Duodenal mucosa (tissue), 2 donors: ENCODE results near the gene SLC35F4.

Experiments used
- H3K27ac ChIP-seq: one replicate; pipeline ENCODE4 v1.7.0; 2013; ENCODE audit warnings: low read depth, low read length
- H3K27me3 ChIP-seq, 2 donors: one replicate each; pipeline ENCODE4 v1.7.0; 2013; ENCODE audit warnings: low read length in 2 of 2, control low read depth in 1 of 2; ENCODE audit not compliant: insufficient read depth in 2 of 2, control insufficient read depth in 1 of 2
- H3K36me3 ChIP-seq, 2 donors: one replicate each; pipeline ENCODE4 v1.7.0; 2013; ENCODE audit warnings: low read length in 2 of 2, control low read depth in 1 of 2; ENCODE audit not compliant: insufficient read depth in 2 of 2, control insufficient read depth in 1 of 2
- H3K4me1 ChIP-seq, 2 donors: one replicate each; pipeline ENCODE4 v1.7.0; 2013; ENCODE audit warnings: low read length in 2 of 2, control low read depth in 1 of 2; ENCODE audit not compliant: insufficient read depth in 2 of 2, control insufficient read depth in 1 of 2
- H3K4me3 ChIP-seq, 2 donors: one replicate each; pipeline ENCODE4 v1.7.0; 2013; ENCODE audit warnings: low read length in 2 of 2, low read depth in 1 of 2
- H3K9ac ChIP-seq, 2 donors: one replicate each; pipeline ENCODE4 v1.7.0; 2013; ENCODE audit warnings: low read length in 2 of 2, low read depth in 1 of 2
- H3K9me3 ChIP-seq, 2 donors: one replicate each; pipeline ENCODE4 v1.7.0; 2013; ENCODE audit warnings: low read length in 2 of 2, control low read depth in 1 of 2; ENCODE audit not compliant: control insufficient read depth in 1 of 2

The SLC35F4 gene

DNA sequence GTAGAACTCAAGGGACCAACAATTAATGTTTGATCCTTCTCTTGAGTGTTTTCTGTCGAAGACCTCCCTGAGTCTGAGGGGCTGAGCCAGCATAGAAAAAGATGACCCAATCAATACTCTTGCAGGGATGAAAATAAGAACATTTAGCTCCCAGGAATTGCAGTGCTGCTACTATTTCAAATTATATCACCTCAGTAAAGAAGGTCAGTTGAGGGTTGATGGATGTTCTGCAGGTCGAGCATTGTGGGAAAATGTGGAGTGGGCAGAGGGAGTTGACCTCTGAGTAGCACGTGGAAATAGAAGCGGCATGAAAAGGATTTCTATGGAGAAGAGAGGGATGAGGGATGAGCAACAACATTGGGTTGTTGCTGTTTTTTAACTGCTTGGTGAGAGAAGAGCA lies 297.3 kb downstream of the SLC35F4 start:
- Histone ChIP-seq H3K9me3 (no peaks in the 10 kb centered on the region), H3K4me3 (no peak overlapping the region), H3K27ac (no peak overlapping the region), H3K36me3 (no peaks in the 10 kb centered on the region), H3K4me1 (no peaks in the 10 kb centered on the region), H3K9ac (no peak overlapping the region), H3K27me3 (no peaks in the 10 kb centered on the region)

DNA sequence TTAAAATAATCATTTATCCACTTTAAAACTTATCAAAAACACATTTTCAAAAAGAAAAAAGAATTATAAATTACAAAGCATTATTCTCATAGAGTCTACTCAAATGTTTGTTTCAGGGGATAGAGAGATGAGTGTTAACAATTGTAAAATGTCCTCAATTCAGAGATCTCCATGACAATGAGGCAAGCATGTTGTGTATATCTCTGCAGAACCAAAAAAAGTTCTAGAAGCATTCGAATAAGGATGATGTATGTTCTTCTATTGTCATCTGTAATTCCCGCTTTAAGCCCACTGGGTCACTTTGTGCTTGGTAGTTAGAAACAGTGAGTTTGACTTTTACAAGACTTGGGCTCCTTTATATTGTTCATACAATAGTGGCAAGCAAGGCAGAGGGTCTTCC lies 298.7 kb downstream of the SLC35F4 start:
- no peaks in the 10 kb centered on the region for H3K4me1 ChIP-seq
- no peaks in the 10 kb centered on the region for H3K9me3 ChIP-seq
- H3K4me3 ChIP-seq: no peak overlapping the region
- H3K27ac ChIP-seq: no peak overlapping the region
- H3K27me3 ChIP-seq: no peaks in the 10 kb centered on the region
- H3K9ac ChIP-seq: no peak overlapping the region
- H3K36me3 ChIP-seq: no peaks in the 10 kb centered on the region

DNA sequence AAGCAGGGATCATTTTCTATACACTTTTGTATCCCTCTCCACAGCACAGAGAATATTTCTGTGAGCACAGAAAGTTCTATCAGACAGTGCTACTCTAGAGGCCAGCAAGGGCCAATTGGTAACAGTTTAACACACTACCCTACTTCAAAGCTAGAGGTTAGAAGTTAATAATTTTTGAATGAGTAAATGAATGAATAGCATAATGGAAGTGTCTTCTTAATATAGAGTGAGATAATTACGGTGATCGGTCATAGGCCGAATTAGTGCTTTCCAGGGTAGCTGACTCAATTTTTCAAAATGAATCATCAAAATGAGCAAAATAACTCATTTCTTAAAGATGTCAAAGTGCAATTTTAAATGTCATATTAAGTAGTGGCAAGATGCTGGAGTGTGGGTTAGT lies 305.2 kb downstream of the SLC35F4 start:
- Histone ChIP-seq H3K9ac (no peak overlapping the region), H3K27me3 (no peaks in the 10 kb centered on the region), H3K27ac (no peak overlapping the region), H3K4me1 (no peaks in the 10 kb centered on the region), H3K4me3 (no peak overlapping the region), H3K9me3 (no peaks in the 10 kb centered on the region), H3K36me3 (no peaks in the 10 kb centered on the region)

DNA sequence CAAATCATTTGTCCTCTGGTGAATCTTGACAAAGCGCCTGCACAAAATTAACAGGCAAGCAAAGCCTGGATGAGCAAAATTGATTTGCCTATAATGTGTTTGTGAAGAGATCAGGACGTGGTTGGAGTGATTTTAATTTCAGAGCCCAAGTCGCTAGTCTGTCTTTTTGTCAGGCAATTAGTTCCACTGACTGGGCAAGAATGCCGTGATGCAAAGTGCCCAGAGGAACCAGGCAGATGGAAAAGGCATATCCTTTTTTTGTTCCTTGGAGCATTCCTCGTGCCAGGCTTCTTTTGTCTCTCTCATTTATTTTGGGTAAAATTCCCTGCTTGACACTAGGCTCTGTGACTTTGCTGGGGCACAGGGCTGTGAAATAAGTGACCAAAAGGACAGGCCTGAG lies 306.3 kb downstream of the SLC35F4 start:
- H3K9me3 ChIP-seq: no peaks in the 10 kb centered on the region
- H3K4me1 ChIP-seq: no peaks in the 10 kb centered on the region
- H3K36me3 ChIP-seq: no peaks in the 10 kb centered on the region
- H3K27ac ChIP-seq: no peak overlapping the region
- H3K4me3 ChIP-seq: no peak overlapping the region
- H3K27me3 ChIP-seq: no peaks in the 10 kb centered on the region
- no peak overlapping the region for H3K9ac ChIP-seq

DNA sequence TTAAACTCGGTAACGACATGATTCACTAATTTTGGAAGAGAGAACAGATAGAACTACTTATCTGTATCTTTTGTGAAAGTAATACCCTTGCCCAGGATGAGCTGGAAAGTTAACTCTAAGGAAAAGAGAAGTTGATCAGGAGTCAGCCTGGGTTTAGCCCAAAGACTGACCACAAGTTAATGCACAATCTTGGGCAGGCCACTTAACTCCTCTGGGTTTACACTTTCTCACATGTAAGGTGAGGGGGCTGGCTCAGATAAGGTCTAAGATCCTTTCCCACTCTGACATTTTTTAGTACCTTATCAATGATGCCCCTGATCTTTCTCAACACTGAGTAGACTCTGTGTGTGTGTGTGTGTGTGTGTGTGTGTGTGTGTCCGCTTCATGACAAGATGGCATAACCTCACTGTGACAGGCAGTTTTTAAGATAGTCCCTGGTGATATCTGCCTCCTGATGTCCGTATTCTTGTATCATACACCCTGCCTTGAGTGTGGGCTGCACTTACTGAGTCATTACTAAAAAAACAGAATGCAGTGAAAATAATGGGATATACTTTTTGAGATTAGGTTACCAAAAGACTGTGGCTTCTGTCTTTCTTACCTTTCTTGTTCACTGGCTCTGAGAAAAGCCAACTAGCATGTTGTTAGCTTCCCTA lies 316.0 kb downstream of the SLC35F4 start:
- H3K4me1 ChIP-seq: no peaks in the 10 kb centered on the region
- no peak overlapping the region for H3K27ac ChIP-seq
- H3K9ac ChIP-seq: no peak overlapping the region
- H3K27me3 ChIP-seq: no peaks in the 10 kb centered on the region
- peaks cover 0 to 6% of the 10 kb centered on the region in 2 donors for H3K9me3 ChIP-seq
- no peak overlapping the region for H3K4me3 ChIP-seq
- no peaks in the 10 kb centered on the region for H3K36me3 ChIP-seq

DNA sequence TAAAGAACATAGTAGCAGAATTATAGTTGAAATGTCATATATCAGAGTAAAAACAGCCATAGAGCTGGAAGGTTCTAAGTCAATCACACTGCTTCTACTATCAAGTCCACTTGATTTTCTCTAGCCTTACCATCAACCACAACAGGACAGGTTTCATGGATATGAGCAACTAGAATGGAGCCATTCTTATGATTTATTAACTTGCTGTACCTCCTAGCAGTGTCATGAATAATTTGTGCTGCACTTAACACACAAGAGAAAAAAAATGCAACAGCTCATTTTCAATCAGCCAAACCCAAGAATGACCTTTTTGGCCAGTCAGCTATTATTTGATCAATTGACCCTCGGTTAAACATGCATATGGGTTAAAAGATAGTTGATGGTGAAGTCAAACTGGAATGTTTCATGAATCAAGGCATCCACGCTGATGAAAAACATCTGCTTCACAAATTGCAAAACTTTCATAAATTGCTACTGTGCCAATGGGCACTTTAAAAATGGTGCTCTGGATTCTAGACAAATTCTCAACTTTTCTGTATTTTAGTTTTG lies 316.8 kb downstream of the SLC35F4 start:
- peaks cover 0 to 10% of the 10 kb centered on the region in 2 donors for H3K9me3 ChIP-seq
- no peak overlapping the region for H3K9ac ChIP-seq
- H3K4me3 ChIP-seq: no peak overlapping the region
- H3K27me3 ChIP-seq: no peaks in the 10 kb centered on the region
- no peaks in the 10 kb centered on the region for H3K36me3 ChIP-seq
- no peaks in the 10 kb centered on the region for H3K4me1 ChIP-seq
- no peak overlapping the region for H3K27ac ChIP-seq

DNA sequence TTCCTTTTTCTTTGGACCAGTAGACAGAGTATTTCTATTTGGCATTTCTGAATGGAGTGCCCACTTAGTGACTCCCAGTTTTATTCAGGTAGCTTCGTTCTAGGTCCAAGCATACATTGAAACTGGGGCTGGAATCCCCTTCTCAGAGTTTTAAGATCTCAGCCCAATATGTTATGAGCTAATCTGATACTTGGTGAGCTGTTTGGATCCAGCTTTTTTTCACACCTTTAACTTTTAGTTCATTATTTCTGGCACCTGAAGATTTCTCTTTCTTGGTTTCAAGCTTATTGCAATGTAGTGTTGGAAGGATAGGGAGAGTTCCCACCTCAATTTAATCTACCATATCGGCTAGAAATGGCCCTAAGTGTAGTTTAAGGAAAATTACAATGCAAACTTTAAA lies 318.8 kb downstream of the SLC35F4 start:
- Histone ChIP-seq H3K27ac (no peak overlapping the region), H3K4me3 (no peak overlapping the region), H3K9ac (no peak overlapping the region), H3K36me3 (no peaks in the 10 kb centered on the region), H3K4me1 (no peaks in the 10 kb centered on the region), H3K27me3 (no peaks in the 10 kb centered on the region), H3K9me3 (peaks cover 0 to 6% of the 10 kb centered on the region in 2 donors)

DNA sequence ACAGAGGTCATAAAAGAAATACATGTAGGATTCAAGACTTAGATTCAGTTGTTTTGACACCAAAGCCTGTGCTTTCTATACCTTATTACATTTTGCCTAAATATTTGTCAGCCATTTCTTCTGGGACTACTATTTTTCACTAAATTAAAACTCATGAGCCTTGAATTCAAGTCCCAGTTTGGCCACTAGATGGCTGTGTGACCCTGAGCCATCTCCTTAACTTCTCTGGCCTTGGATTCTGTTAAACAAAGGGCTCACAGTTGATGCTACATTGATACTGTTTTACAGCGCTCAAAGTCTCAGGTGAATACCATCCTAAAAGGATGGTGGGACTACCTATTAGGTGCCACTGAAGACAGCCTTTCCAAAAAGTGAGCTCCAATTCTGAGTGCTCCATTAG lies 332.7 kb downstream of the SLC35F4 start:
- Histone ChIP-seq H3K4me3 (no peak overlapping the region), H3K9ac (no peak overlapping the region), H3K36me3 (no peaks in the 10 kb centered on the region), H3K4me1 (no peaks in the 10 kb centered on the region), H3K27me3 (no peaks in the 10 kb centered on the region), H3K9me3 (no peaks in the 10 kb centered on the region), H3K27ac (no peak overlapping the region)

DNA sequence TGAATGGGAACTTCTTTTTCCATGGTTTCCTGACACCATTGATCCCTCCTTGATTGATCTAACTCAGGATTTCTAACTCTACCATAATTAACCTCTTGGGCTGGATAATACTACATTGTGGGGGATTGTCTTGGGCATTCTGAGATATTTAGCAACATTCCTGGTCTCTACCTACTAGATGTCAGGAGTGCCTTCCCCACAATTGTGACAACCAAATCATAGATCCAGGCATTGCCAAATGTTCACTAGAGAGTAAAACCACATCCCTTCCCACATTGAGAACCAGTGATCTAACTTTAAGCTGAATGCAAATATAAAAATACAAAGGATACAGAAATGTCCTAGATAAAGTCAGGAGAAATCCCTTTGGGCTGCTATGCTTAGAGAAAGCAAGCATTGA lies 335.3 kb downstream of the SLC35F4 start:
- no peaks in the 10 kb centered on the region for H3K27me3 ChIP-seq
- no peaks in the 10 kb centered on the region for H3K4me1 ChIP-seq
- H3K4me3 ChIP-seq: no peak overlapping the region
- H3K9me3 ChIP-seq: no peaks in the 10 kb centered on the region
- H3K9ac ChIP-seq: no peak overlapping the region
- H3K27ac ChIP-seq: no peak overlapping the region
- H3K36me3 ChIP-seq: no peaks in the 10 kb centered on the region

DNA sequence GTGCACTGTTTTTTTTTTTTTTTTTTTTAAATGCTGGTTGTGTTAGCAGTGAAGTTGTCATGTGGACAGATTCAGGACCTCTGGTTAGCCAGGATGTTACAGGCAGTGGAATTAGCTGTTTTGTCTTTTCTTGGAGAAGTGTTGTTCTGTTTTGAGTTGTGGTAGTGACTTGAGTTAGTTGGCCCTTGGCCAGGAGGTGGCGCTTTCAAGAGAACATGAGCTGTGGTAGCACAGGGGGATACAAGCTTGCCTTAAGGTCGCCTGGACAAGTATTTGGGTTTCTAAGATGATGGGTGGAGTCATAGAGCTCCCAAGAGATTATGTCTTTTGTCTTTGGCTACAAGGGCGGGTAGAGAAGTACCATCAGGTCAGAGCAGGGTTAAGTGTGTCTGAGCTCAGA lies 338.9 kb downstream of the SLC35F4 start:
- no peaks in the 10 kb centered on the region for H3K27me3 ChIP-seq
- H3K4me3 ChIP-seq: no peak overlapping the region
- H3K9ac ChIP-seq: no peak overlapping the region
- H3K27ac ChIP-seq: no peak overlapping the region
- no peaks in the 10 kb centered on the region for H3K9me3 ChIP-seq
- no peaks in the 10 kb centered on the region for H3K36me3 ChIP-seq
- no peaks in the 10 kb centered on the region for H3K4me1 ChIP-seq
